Activated CD4-positive, alpha-beta T cell treated with anti-CD3 and anti-CD28 coated beads, Interleukin-2, amount 10 ng/mL, durations not matched to agents 7 days and 5 days (primary cell): ENCODE measurements around the gene GAL. TPM values are rescaled to one million over a fixed set of nuclear protein-coding genes. Genes with fewer than 3 reads are reported as not detected.
"Not testable (repeated sequence)": the region's sequence is repeated elsewhere in the genome, so short reads cannot be mapped to it uniquely, and the experiment has no call there.

Experiments used
- CTCF ChIA-PET: fragments of 350-600 bp; sonication (Branson Sonifier 250); formaldehyde crosslinking; loops from one replicate; lab custom pipeline; 2021; ENCODE audit warnings: antibody characterized with exemption; lab: Charles Lee
- POLR2A ChIA-PET: fragments of 350-600 bp; sonication (Branson Sonifier 250); formaldehyde crosslinking; loops from one replicate; lab custom pipeline; 2021; ENCODE audit warnings: antibody characterized with exemption; lab: Charles Lee
- DNase-seq: peaks from one replicate; pipeline ENCODE4 v3.0.0-alpha.2; 2020
- H3K27ac Mint-ChIP-seq: one replicate; pipeline ENCODE4 v1.8.0; 2021; ENCODE audit warnings: mild to moderate bottlenecking, moderate library complexity, mixed read lengths
- H3K27me3 Mint-ChIP-seq: one replicate; pipeline ENCODE4 v1.8.0; 2021; ENCODE audit warnings: mixed read lengths
- H3K36me3 Mint-ChIP-seq: one replicate; pipeline ENCODE4 v1.8.0; 2021; ENCODE audit warnings: low read depth, mixed read lengths
- H3K4me1 Mint-ChIP-seq: one replicate; pipeline ENCODE4 v1.8.0; 2021; ENCODE audit warnings: mixed read lengths
- H3K4me3 Mint-ChIP-seq: one replicate; pipeline ENCODE4 v1.8.0; 2021; ENCODE audit warnings: mild to moderate bottlenecking, moderate library complexity, mixed read lengths
- H3K9me3 Mint-ChIP-seq: one replicate; pipeline ENCODE4 v1.8.0; 2021; ENCODE audit warnings: mixed read lengths
- total RNA-seq, 2 experiments: library from RNA; stranded (reverse); gene quantifications; one replicate each; pipeline ENCODE4 v1.2.3, GENCODE V29; 2021

GAL gene
- total RNA-seq = not detected

GRCh38 chr11:68684385-68685356, at the start of gene GAL:
Gene GAL (plus strand): TSS chr11:68684544. CDS start chr11:68684924, 380 bp downstream.
- CTCF ChIA-PET = no interaction called here
- Mint-ChIP-seq H3K36me3 (no peaks in the 10 kb centered on the region), H3K4me3 (no peak within 1 kb of the TSS), H3K9me3 (no peaks in the 10 kb centered on the region), H3K4me1 (peaks cover 1% of the 10 kb centered on the region), H3K27ac (no peak within 1 kb of the TSS), H3K27me3 (peaks cover 47% of the 10 kb centered on the region)
- POLR2A ChIA-PET = no interaction called here
- DNase-seq = no peak

GRCh38 chr11:68634606-68635005, 49.7 kb upstream of the GAL start:
- H3K9me3 Mint-ChIP-seq, H3K4me3 Mint-ChIP-seq, H3K27me3 Mint-ChIP-seq, H3K4me1 Mint-ChIP-seq, H3K36me3 Mint-ChIP-seq, H3K27ac Mint-ChIP-seq, POLR2A ChIA-PET, CTCF ChIA-PET, DNase-seq: not testable (repeated sequence)

- H3K27ac Mint-ChIP-seq, DNase-seq, H3K36me3 Mint-ChIP-seq, H3K27me3 Mint-ChIP-seq, H3K4me1 Mint-ChIP-seq, H3K9me3 Mint-ChIP-seq, CTCF ChIA-PET, POLR2A ChIA-PET, H3K4me3 Mint-ChIP-seq: not testable (repeated sequence)
Measured at GRCh38 chr11:68635172-68635571, 49.2 kb upstream of the GAL start.

- not testable (repeated sequence) for DNase-seq
Measured at GRCh38 chr11:68635883-68636282, 48.5 kb upstream of the GAL start.

GRCh38 chr11:68639322-68639721, 45.0 kb upstream of the GAL start:
- DNase-seq, H3K4me1 Mint-ChIP-seq, H3K27ac Mint-ChIP-seq, POLR2A ChIA-PET, H3K36me3 Mint-ChIP-seq, H3K4me3 Mint-ChIP-seq, H3K9me3 Mint-ChIP-seq, CTCF ChIA-PET, H3K27me3 Mint-ChIP-seq: not testable (repeated sequence)

More at GRCh38 chr11:68635883-68636282, 48.5 kb upstream of the GAL start:
- CTCF ChIA-PET, H3K4me1 Mint-ChIP-seq, H3K9me3 Mint-ChIP-seq, H3K27me3 Mint-ChIP-seq, H3K36me3 Mint-ChIP-seq, H3K27ac Mint-ChIP-seq, POLR2A ChIA-PET, H3K4me3 Mint-ChIP-seq: not testable (repeated sequence)

DNA sequence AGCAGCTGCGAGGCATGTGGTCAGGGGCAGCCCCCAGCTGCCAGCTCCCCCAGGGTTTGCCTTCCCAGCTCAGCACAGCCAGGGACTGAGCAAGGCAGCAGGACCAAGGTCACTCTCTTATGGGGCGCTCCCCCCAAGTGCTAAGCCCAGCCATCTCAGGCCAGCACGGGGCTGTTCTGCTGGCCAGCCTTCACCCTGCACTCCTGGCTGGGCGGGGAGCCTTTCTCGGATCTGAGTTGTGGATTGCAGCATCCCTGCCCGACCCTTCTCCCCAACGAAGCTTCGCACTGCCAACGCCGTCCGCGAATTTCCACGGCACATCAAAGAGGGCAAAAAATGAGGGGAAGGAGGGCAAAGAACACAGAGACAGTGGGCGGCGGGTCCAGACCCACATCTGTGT, 42.5 kb upstream of the GAL start:
- Mint-ChIP-seq H3K36me3 (no peaks in the 10 kb centered on the region), H3K27ac (no peak overlapping the region), H3K9me3 (peaks cover 3% of the 10 kb centered on the region), H3K4me3 (no peak overlapping the region), H3K4me1 (no peaks in the 10 kb centered on the region), H3K27me3 (peaks cover 11% of the 10 kb centered on the region)
- no peak for DNase-seq
- ChIA-PET CTCF (no interaction called here), POLR2A (no interaction called here)

DNA sequence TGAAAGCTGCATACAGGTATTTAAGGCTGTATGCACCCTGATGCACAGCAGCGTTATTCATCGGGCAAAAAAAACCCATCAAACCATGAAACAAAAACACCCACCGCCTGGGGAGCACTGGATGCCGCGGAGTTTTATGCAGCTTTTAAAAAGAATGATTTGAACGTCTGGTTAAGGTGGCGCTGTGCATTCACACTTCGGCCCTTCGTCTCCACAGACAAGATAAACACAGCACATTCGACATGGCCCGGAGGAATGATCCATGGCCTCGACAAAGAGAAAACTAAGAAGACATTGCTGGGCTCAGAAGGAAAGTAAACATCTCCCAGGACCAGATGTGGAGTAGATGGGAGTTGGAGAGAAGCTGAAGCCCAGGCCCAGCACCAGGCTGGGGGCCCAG, 40.8 kb upstream of the GAL start:
- no peak overlapping the region for H3K4me3 Mint-ChIP-seq
- H3K36me3 Mint-ChIP-seq = no peaks in the 10 kb centered on the region
- no peaks in the 10 kb centered on the region for H3K4me1 Mint-ChIP-seq
- H3K27ac Mint-ChIP-seq = no peak overlapping the region
- H3K9me3 Mint-ChIP-seq = peaks cover 6% of the 10 kb centered on the region
- no peak for DNase-seq
- peaks cover 19% of the 10 kb centered on the region for H3K27me3 Mint-ChIP-seq
- ChIA-PET CTCF (no interaction called here), POLR2A (no interaction called here)

DNA sequence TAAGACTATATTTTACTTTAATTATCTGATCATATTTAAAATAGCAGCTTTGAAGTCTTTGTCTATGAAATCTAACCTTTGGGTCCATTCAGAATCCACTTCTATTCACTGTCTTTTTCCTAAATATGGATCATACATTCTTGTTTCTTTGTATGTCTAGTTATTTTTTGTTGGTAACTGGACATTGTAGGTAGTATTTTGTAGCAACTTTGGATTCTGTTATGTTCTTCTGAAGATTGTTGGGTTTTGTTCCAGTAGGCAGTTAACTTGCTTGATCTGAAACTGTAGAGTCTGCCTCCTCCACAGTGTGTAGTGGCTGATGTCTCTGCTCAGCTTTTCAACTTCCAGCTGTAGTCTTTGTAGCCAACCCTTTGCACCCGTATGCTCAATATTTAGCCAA, 37.5 kb upstream of the GAL start:
- H3K27me3 Mint-ChIP-seq = peaks cover 19% of the 10 kb centered on the region
- POLR2A ChIA-PET = no interaction called here

GRCh38 chr11:68649851-68650555, 34.3 kb upstream of the GAL start:
- H3K4me1 Mint-ChIP-seq = no peaks in the 10 kb centered on the region
- POLR2A ChIA-PET = no interaction called here
- DNase-seq = no peak
- no peak overlapping the region for H3K4me3 Mint-ChIP-seq
- H3K9me3 Mint-ChIP-seq = peaks cover 7% of the 10 kb centered on the region
- CTCF ChIA-PET = interaction anchor here (0.8 kb wide), 1 partner anchor 28 kb away, joined by 3 read pairs; no protein-coding TSS in a partner anchor
- no peaks in the 10 kb centered on the region for H3K36me3 Mint-ChIP-seq
- H3K27ac Mint-ChIP-seq = no peak overlapping the region
- H3K27me3 Mint-ChIP-seq = peaks cover 16% of the 10 kb centered on the region

More for the DNA sequence above, 37.5 kb upstream of the GAL start:
- no peaks in the 10 kb centered on the region for H3K36me3 Mint-ChIP-seq
- no peaks in the 10 kb centered on the region for H3K4me1 Mint-ChIP-seq
- CTCF ChIA-PET = no interaction called here
- H3K9me3 Mint-ChIP-seq = peaks cover 6% of the 10 kb centered on the region
- H3K27ac Mint-ChIP-seq = no peak overlapping the region
- no peak for DNase-seq
- H3K4me3 Mint-ChIP-seq = no peak overlapping the region

- ChIA-PET POLR2A (no interaction called here), CTCF (no interaction called here)
- no peak for DNase-seq
- no peaks in the 10 kb centered on the region for H3K36me3 Mint-ChIP-seq
- H3K27ac Mint-ChIP-seq = no peak overlapping the region
- H3K4me1 Mint-ChIP-seq = no peaks in the 10 kb centered on the region
- H3K4me3 Mint-ChIP-seq = no peak overlapping the region
- H3K9me3 Mint-ChIP-seq = peaks cover 10% of the 10 kb centered on the region
- peaks cover 16% of the 10 kb centered on the region for H3K27me3 Mint-ChIP-seq
Measured at GRCh38 chr11:68650801-68651200, 33.5 kb upstream of the GAL start.

GRCh38 chr11:68651208-68651984, 32.9 kb upstream of the GAL start:
- Mint-ChIP-seq H3K27ac (no peak overlapping the region), H3K4me3 (no peak overlapping the region), H3K27me3 (peaks cover 11% of the 10 kb centered on the region), H3K36me3 (no peaks in the 10 kb centered on the region), H3K9me3 (peaks cover 9% of the 10 kb centered on the region), H3K4me1 (no peaks in the 10 kb centered on the region)
- ChIA-PET POLR2A (no interaction called here), CTCF (no interaction called here)
- no peak for DNase-seq

DNA sequence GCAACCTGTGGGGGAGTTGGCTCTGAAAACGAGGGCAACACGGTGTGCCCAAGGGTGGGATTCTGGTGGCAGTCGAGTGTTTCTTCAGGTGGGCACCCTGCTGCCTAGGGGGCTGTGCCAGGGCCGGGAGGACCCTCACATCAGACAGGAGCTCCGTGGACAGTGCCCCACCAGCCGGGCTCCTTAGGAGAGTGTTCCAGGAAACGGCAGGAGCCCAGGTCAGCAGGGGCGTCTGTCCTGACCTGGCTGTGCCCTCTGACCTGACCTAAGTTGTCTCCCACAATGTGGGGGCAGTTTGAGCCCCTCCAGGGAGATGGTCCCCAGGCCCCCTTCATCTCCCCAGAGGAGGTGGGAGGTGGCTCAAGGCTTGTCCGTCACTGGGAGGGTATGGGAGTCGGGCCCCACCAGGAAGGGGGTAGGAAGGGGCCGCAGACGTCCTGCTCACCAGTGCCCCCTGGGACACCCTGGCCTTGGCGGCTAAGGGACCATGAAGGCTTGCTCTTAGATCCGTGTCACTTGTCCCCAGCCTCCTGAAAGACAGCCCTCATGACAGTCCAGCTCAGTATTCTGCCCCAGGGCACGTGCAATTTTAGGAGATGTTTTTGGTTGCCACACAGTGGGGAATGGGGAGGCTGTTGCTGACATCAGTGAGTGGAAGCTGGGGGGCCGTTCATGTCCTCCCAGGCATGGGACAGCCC, 32.2 kb upstream of the GAL start:
- DNase-seq = no peak
- no peak overlapping the region for H3K27ac Mint-ChIP-seq
- H3K9me3 Mint-ChIP-seq = peaks cover 6% of the 10 kb centered on the region
- peaks cover 5% of the 10 kb centered on the region for H3K27me3 Mint-ChIP-seq
- POLR2A ChIA-PET = no interaction called here
- no peaks in the 10 kb centered on the region for H3K36me3 Mint-ChIP-seq
- no peaks in the 10 kb centered on the region for H3K4me1 Mint-ChIP-seq
- no peak overlapping the region for H3K4me3 Mint-ChIP-seq
- CTCF ChIA-PET = no interaction called here
